ENCODE results near the gene BIN2.

Gene BIN2

GRCh38 chr12:51323966-51324895 is at the start of gene BIN2:
Gene BIN2, minus strand, starts transcription at chr12:51324174. Its CDS starts 72 bp downstream, at chr12:51324102.
- no peak within 1 kb of the TSS for H3K4me3 ChIP-seq (replicated peaks; ENCODE audit: low read depth, low read length)
- TF ChIP-seq, protein P1, sequence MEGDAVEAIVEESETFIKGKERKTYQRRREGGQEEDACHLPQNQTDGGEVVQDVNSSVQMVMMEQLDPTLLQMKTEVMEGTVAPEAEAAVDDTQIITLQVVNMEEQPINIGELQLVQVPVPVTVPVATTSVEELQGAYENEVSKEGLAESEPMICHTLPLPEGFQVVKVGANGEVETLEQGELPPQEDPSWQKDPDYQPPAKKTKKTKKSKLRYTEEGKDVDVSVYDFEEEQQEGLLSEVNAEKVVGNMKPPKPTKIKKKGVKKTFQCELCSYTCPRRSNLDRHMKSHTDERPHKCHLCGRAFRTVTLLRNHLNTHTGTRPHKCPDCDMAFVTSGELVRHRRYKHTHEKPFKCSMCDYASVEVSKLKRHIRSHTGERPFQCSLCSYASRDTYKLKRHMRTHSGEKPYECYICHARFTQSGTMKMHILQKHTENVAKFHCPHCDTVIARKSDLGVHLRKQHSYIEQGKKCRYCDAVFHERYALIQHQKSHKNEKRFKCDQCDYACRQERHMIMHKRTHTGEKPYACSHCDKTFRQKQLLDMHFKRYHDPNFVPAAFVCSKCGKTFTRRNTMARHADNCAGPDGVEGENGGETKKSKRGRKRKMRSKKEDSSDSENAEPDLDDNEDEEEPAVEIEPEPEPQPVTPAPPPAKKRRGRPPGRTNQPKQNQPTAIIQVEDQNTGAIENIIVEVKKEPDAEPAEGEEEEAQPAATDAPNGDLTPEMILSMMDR (IDR thresholded peaks at IDR 0.05; ENCODE audit: low read length, missing control alignments): no peak
- DNase-seq (ENCODE audit: low read depth): no peak

- no peak for DNase-seq (ENCODE audit: low read depth)
- no peak overlapping the region for H3K4me3 ChIP-seq (replicated peaks; ENCODE audit: low read depth, low read length)
- TF ChIP-seq, protein P1 (IDR thresholded peaks at IDR 0.05; ENCODE audit: low read length, missing control alignments): no peak
Observed at GRCh38 chr12:51373187-51373586, 49.2 kb upstream of the BIN2 start.

- DNase-seq (ENCODE audit: low read depth): no peak
- TF ChIP-seq, protein P1 (IDR thresholded peaks at IDR 0.05; ENCODE audit: low read length, missing control alignments): no peak
- no peak overlapping the region for H3K4me3 ChIP-seq (replicated peaks; ENCODE audit: low read depth, low read length)
Observed at GRCh38 chr12:51372021-51372420, 48.0 kb upstream of the BIN2 start.

DNA sequence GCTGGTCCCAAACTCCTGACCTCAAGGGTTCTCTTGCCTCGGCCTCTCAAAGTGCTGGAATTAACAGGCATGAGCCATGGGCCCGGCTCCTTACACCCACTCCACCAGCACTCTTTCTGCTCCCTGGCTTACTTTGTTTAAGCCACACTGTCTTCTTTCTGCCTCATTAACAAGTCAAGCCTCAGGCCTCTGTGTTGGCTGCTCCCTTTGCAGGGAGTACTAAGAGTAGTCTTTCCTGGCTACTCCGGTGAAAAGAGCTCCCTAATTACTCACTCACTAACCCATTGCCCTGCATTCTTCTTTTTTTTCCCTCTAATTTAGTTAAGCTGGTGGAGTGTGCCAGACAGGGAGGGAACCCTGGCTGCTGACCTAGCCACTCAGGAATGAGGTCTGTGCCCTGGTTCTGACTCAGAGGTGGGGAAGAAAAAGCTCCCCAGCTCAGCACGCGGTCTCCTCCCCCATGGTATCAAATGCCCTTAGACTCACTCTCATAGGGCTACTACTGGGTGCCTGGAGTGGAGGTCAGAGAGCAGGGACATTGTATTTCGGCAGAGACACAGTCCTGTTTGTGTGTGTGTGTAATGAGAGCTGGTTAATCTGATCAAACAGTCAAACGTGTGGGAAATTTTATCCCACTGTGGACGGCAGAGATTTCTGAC is 47.5 kb upstream of the BIN2 start:
- H3K4me3 ChIP-seq (replicated peaks; ENCODE audit: low read depth, low read length): no peak overlapping the region
- peak; percentile 95 for DNase-seq (ENCODE audit: low read depth)
- TF ChIP-seq, protein P1 (IDR thresholded peaks at IDR 0.05; ENCODE audit: low read length, missing control alignments): no peak

DNA sequence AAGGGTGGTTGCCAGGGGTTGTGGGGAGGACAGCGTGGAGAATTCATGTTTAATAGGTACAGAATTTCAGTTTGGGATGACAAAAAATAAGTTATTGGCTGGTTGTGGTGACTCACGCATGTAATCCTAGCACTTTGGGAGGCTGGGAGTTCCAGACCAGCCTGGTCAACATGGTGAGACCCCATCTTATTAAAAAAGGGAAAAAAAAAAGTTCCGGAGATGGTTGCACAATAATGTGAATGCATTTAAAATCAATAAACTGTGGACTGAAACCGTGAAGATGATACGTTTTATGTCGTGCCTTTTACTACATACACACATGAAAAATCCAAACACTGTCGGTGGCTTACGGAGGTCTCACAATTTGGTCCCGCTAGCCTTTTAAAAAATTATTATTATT is 46.7 kb upstream of the BIN2 start:
- no peak for DNase-seq (ENCODE audit: low read depth)
- TF ChIP-seq, protein P1 (IDR thresholded peaks at IDR 0.05; ENCODE audit: low read length, missing control alignments): no peak
- no peak overlapping the region for H3K4me3 ChIP-seq (replicated peaks; ENCODE audit: low read depth, low read length)

- TF ChIP-seq, protein P1 (IDR thresholded peaks at IDR 0.05; ENCODE audit: low read length, missing control alignments): no peak
- no peak for DNase-seq (ENCODE audit: low read depth)
- no peak overlapping the region for H3K4me3 ChIP-seq (replicated peaks; ENCODE audit: low read depth, low read length)
Observed at GRCh38 chr12:51369581-51369980, 45.6 kb upstream of the BIN2 start.

Measured in fibroblast of pulmonary artery (primary cell).